CD4-positive, alpha-beta T cell treated with Interleukin-17A for 1 hour (primary cell): ENCODE data around the gene PDE8B.

Experiments
- DNase-seq: peaks from one replicate; pipeline ENCODE4 v3.0.0-alpha.2; 2020

Gene PDE8B

GRCh38 chr5:77192441-77193050 is 17.9 kb upstream of the PDE8B start:
- no peak for DNase-seq

GRCh38 chr5:77194762-77195161 is 15.7 kb upstream of the PDE8B start:
- DNase-seq: no peak

GRCh38 chr5:77197840-77198554 is 12.5 kb upstream of the PDE8B start:
- no peak for DNase-seq

GRCh38 chr5:77200663-77201062 is 9.8 kb upstream of the PDE8B start:
- DNase-seq: no peak

- no peak for DNase-seq
Observed at GRCh38 chr5:77202145-77202544, 8.3 kb upstream of the PDE8B start.

GRCh38 chr5:77204967-77205366 is 5.5 kb upstream of the PDE8B start:
- DNase-seq: no peak

GRCh38 chr5:77208507-77209163 is 1.8 kb upstream of the PDE8B start:
- no peak for DNase-seq

- DNase-seq: no peak
Observed at GRCh38 chr5:77209495-77210090, 887 bp upstream of the PDE8B start.

GRCh38 chr5:77210964-77211690 is 647 bp downstream of the PDE8B start:
- no peak for DNase-seq

GRCh38 chr5:77211691-77212047 is 1.2 kb downstream of the PDE8B start:
- DNase-seq: no peak

- DNase-seq: no peak
Observed at GRCh38 chr5:77213601-77214000, 3.1 kb downstream of the PDE8B start.

GRCh38 chr5:77214151-77214550 is 3.7 kb downstream of the PDE8B start:
- no peak for DNase-seq

- no peak for DNase-seq
Observed at GRCh38 chr5:77218263-77218662, 7.8 kb downstream of the PDE8B start.

GRCh38 chr5:77221115-77221514 is 10.6 kb downstream of the PDE8B start:
- no peak for DNase-seq

GRCh38 chr5:77222722-77223121 is 12.2 kb downstream of the PDE8B start:
- no peak for DNase-seq

- DNase-seq: no peak
Observed at GRCh38 chr5:77223653-77224052, 13.2 kb downstream of the PDE8B start.

GRCh38 chr5:77224672-77225355 is 14.3 kb downstream of the PDE8B start:
- DNase-seq: no peak

GRCh38 chr5:77225531-77225930 is 15.1 kb downstream of the PDE8B start:
- no peak for DNase-seq

- DNase-seq: no peak
Observed at GRCh38 chr5:77229887-77230286, 19.4 kb downstream of the PDE8B start.

- no peak for DNase-seq
Observed at GRCh38 chr5:77230727-77231470, 20.4 kb downstream of the PDE8B start.

- no peak for DNase-seq
Observed at GRCh38 chr5:77231471-77232138, 21.1 kb downstream of the PDE8B start.
